HepG2 (cell line): Measurements from ENCODE around the gene EGR2. TPM values are rescaled to one million over a fixed set of nuclear protein-coding genes. Genes with fewer than 3 reads are reported as not detected.

Experiments used
- CCDC6 ChIP-seq: sonication (generic); formaldehyde crosslinking; IDR thresholded peaks from 2 replicates; pipeline ENCODE4 v1.8.1; 2022; ENCODE audit warnings: mild to moderate bottlenecking, missing genetic modification reagents, moderate library complexity
- DNMT3B ChIP-seq: conservative IDR thresholded peaks from 2 replicates; pipeline ENCODE4 v1.6.1; 2016; ENCODE audit warnings: missing biosample characterization, control low read depth
- FOSL2 ChIP-seq: sonication (generic); formaldehyde crosslinking; IDR thresholded peaks from 2 replicates; pipeline ENCODE4 v1.4.0; 2020; ENCODE audit warnings: missing genetic modification reagents
- GLI4 ChIP-seq: sonication (generic); formaldehyde crosslinking; IDR thresholded peaks from 2 replicates; pipeline ENCODE4 v1.5.1; 2020; ENCODE audit warnings: missing genetic modification reagents, mild to moderate bottlenecking, moderate library complexity, borderline replicate concordance
- HDAC1 ChIP-seq: sonication (generic); formaldehyde crosslinking; IDR thresholded peaks from 2 replicates; pipeline ENCODE4 v1.5.1; 2020; ENCODE audit warnings: mild to moderate bottlenecking, missing genetic modification reagents
- HOXA7 ChIP-seq: sonication (generic); formaldehyde crosslinking; IDR thresholded peaks from 2 replicates; pipeline ENCODE4 v1.8.1; 2022; ENCODE audit warnings: mild to moderate bottlenecking, missing genetic modification reagents, moderate library complexity
- NCOR1 ChIP-seq: fragments of 200-600 bp; sonication (generic); IDR thresholded peaks from 2 replicates; pipeline ENCODE4 v1.7.0; 2017; ENCODE audit warnings: antibody characterized with exemption, low read length, borderline replicate concordance
- NR0B2 ChIP-seq: sonication (generic); formaldehyde crosslinking; IDR thresholded peaks from 2 replicates; pipeline ENCODE4 v1.4.0; 2020; ENCODE audit warnings: mild to moderate bottlenecking, missing genetic modification reagents
- PAWR ChIP-seq: sonication (generic); formaldehyde crosslinking; IDR thresholded peaks from 2 replicates; pipeline ENCODE4 v1.4.0; 2020; ENCODE audit warnings: missing genetic modification reagents, mild to moderate bottlenecking, borderline replicate concordance
- TOE1 ChIP-seq: sonication (generic); formaldehyde crosslinking; IDR thresholded peaks from 2 replicates; pipeline ENCODE4 v1.4.0; 2020; ENCODE audit warnings: mild to moderate bottlenecking, missing genetic modification reagents
- USF2 ChIP-seq, 2 experiments: sonication (generic) in 1 of 2; formaldehyde crosslinking in 1 of 2; IDR thresholded peaks; 2 replicates each; pipeline versions ENCODE4 v1.5.1 to v1.6.1; 2011 to 2020; ENCODE audit warnings: borderline replicate concordance in 1 of 2, low read depth in 1 of 2, low read length in 1 of 2, mild to moderate bottlenecking in 1 of 2, missing genetic modification reagents in 1 of 2, moderate library complexity in 1 of 2
- ZBTB26 ChIP-seq: IDR thresholded peaks from 2 replicates; pipeline ENCODE4 v1.6.1; 2016; ENCODE audit warnings: missing compliant biosample characterization, missing genetic modification reagents, borderline replicate concordance
- ZFP1 ChIP-seq: IDR thresholded peaks from 2 replicates; pipeline ENCODE4 v1.6.1; 2016
- ZNF264 ChIP-seq: sonication (generic); formaldehyde crosslinking; IDR thresholded peaks from 2 replicates; pipeline ENCODE4 v1.4.0; 2020; ENCODE audit warnings: missing genetic modification reagents
- ZNF3 ChIP-seq: IDR thresholded peaks from 2 replicates; pipeline ENCODE4 v1.7.0; 2017; ENCODE audit warnings: inconsistent platforms
- ZNF430 ChIP-seq: sonication (generic); formaldehyde crosslinking; IDR thresholded peaks from 2 replicates; pipeline ENCODE4 v1.9.0; 2021; ENCODE audit warnings: mild to moderate bottlenecking, missing genetic modification reagents
- ZNF629 ChIP-seq: sonication (generic); formaldehyde crosslinking; conservative IDR thresholded peaks from 2 replicates; pipeline ENCODE4 v1.5.0; 2020; ENCODE audit warnings: missing genetic modification reagents
- ZNF780A ChIP-seq: sonication (generic); formaldehyde crosslinking; IDR thresholded peaks from 2 replicates; pipeline ENCODE4 v1.8.0; 2022; ENCODE audit warnings: mild to moderate bottlenecking, missing genetic modification reagents, moderate library complexity
- polyA plus RNA-seq, 8 experiments: library from polyadenylated mRNA; depleted of rRNA in 3 of 8; stranded (reverse) in 7 of 8; unstranded in 1 of 8; fragments of >200 nt; fragmentation: Illumina TruSeq in 4 of 8; extraction: Trizol in 4 of 8; gene quantifications; 2 replicates each; pipeline versions ENCODE4 v1.2.1 to v1.2.3, GENCODE V29; 2011 to 2016; ENCODE audit warnings: low read depth in 4 of 8, missing spikeins in 1 of 8, mixed read lengths in 1 of 8; ENCODE audit not compliant: insufficient read depth in 1 of 8
- total RNA-seq, 5 experiments: library from RNA; depleted of rRNA; stranded (reverse); fragments of >200 nt; fragmentation: Illumina TruSeq; extraction: Trizol; gene quantifications; 2 replicates each; pipeline ENCODE4 v1.2.3, GENCODE V29; 2016; ENCODE audit warnings: low read depth in 1 of 5
- TF ChIP-seq, protein P1 (sequence below): fragments of 450-650 bp; IDR thresholded peaks from 2 replicates; pipeline ENCODE4 v1.6.1; 2017; ENCODE audit warnings: mild to moderate bottlenecking
- TF ChIP-seq, protein P2 (sequence below): conservative IDR thresholded peaks from 2 replicates; pipeline ENCODE4 v1.6.1; 2018; ENCODE audit warnings: missing genetic modification reagents
- TF ChIP-seq, protein P3 (sequence below): sonication (generic); formaldehyde crosslinking; conservative IDR thresholded peaks from 2 replicates; pipeline ENCODE4 v1.4.0; 2020; ENCODE audit warnings: missing genetic modification reagents

Gene EGR2
- total and polyA plus RNA-seq, 2 of the 13 experiments (the other 11 are each of a cell fraction or from before 2014, with no cell fraction given) = 0.11 to 0.15 TPM

DNA sequence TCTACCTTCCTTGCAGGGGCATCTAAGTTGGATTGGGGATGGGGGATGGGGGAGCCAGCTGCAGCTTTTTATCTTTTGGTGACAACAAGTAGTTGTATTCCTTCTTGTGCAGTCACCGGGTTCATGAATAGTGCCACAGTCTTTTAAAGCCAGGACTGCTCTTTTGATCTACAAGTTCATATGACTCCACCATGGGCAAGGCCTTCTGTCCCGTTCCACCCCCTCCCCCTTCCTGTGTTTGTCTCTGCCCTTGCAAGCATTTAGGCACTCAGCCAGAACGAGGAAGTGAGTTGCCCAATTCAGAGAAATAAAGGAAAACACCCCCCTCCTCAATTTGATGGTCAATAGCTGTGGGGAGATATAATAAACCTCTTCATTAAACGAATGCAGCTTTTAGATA, 44.8 kb upstream of the EGR2 start (continued):
- TF ChIP-seq ZFP1 (CRISPR knock-in tag) (no peak), GLI4 (no peak), PAWR (CRISPR knock-in tag) (no peak), ZNF3 (no peak), ZNF629 (CRISPR knock-in tag) (no peak), HOXA7 (CRISPR knock-in tag) (no peak), ZNF430 (CRISPR knock-in tag) (no peak), ZBTB26 (CRISPR knock-in tag) (no peak), FOSL2 (CRISPR knock-in tag) (0 out of 2 replicates have a peak, but pooled peaks have one; percentile 35), NCOR1 (0 out of 2 replicates have a peak, but pooled peaks have one; percentile 14), CCDC6 (CRISPR knock-in tag) (no peak), ZNF780A (CRISPR knock-in tag) (no peak), ZNF264 (CRISPR knock-in tag) (no peak), DNMT3B (CRISPR knock-in tag) (no peak), USF2 (IDR thresholded peaks at IDR 0.05; ENCODE audit: low read depth, low read length) (no peak), USF2 (CRISPR knock-in tag; IDR thresholded peaks at IDR 0.05; ENCODE audit: borderline replicate concordance) (no peak), TOE1 (CRISPR knock-in tag) (no peak), HDAC1 (CRISPR knock-in tag) (no peak), NR0B2 (no peak)
- TF ChIP-seq, protein P1, sequence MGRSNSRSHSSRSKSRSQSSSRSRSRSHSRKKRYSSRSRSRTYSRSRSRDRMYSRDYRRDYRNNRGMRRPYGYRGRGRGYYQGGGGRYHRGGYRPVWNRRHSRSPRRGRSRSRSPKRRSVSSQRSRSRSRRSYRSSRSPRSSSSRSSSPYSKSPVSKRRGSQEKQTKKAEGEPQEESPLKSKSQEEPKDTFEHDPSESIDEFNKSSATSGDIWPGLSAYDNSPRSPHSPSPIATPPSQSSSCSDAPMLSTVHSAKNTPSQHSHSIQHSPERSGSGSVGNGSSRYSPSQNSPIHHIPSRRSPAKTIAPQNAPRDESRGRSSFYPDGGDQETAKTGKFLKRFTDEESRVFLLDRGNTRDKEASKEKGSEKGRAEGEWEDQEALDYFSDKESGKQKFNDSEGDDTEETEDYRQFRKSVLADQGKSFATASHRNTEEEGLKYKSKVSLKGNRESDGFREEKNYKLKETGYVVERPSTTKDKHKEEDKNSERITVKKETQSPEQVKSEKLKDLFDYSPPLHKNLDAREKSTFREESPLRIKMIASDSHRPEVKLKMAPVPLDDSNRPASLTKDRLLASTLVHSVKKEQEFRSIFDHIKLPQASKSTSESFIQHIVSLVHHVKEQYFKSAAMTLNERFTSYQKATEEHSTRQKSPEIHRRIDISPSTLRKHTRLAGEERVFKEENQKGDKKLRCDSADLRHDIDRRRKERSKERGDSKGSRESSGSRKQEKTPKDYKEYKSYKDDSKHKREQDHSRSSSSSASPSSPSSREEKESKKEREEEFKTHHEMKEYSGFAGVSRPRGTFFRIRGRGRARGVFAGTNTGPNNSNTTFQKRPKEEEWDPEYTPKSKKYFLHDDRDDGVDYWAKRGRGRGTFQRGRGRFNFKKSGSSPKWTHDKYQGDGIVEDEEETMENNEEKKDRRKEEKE = no peak
- TF ChIP-seq, protein P2, sequence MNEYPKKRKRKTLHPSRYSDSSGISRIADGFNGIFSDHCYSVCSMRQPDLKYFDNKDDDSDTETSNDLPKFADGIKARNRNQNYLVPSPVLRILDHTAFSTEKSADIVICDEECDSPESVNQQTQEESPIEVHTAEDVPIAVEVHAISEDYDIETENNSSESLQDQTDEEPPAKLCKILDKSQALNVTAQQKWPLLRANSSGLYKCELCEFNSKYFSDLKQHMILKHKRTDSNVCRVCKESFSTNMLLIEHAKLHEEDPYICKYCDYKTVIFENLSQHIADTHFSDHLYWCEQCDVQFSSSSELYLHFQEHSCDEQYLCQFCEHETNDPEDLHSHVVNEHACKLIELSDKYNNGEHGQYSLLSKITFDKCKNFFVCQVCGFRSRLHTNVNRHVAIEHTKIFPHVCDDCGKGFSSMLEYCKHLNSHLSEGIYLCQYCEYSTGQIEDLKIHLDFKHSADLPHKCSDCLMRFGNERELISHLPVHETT (CRISPR knock-in tag) = no peak
- TF ChIP-seq, protein P3, sequence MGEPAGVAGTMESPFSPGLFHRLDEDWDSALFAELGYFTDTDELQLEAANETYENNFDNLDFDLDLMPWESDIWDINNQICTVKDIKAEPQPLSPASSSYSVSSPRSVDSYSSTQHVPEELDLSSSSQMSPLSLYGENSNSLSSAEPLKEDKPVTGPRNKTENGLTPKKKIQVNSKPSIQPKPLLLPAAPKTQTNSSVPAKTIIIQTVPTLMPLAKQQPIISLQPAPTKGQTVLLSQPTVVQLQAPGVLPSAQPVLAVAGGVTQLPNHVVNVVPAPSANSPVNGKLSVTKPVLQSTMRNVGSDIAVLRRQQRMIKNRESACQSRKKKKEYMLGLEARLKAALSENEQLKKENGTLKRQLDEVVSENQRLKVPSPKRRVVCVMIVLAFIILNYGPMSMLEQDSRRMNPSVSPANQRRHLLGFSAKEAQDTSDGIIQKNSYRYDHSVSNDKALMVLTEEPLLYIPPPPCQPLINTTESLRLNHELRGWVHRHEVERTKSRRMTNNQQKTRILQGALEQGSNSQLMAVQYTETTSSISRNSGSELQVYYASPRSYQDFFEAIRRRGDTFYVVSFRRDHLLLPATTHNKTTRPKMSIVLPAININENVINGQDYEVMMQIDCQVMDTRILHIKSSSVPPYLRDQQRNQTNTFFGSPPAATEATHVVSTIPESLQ (CRISPR knock-in tag) = no peak
